Hematopoietic multipotent progenitor cell treated with erythropoietin and hydrocortisone succinate and interleukin-3 and kit ligand, for 17 days (in vitro differentiated cells): ENCODE results near the gene LCE4A.

Experiments
- DNase-seq: peaks from one replicate; pipeline ENCODE4 v3.0.0-alpha.2; 2015; ENCODE audit warnings: low spot score

LCE4A gene

GRCh38 chr1:152745765-152746444 is 37.9 kb downstream of the LCE4A start:
- no peak for DNase-seq

GRCh38 chr1:152747831-152748230 is 39.9 kb downstream of the LCE4A start:
- no peak for DNase-seq

- no peak for DNase-seq
These were observed 44.3 kb downstream of the LCE4A start for GRCh38 chr1:152752225-152752624.

- DNase-seq: no peak
These were observed 45.6 kb downstream of the LCE4A start for GRCh38 chr1:152753586-152753985.

- no peak for DNase-seq
These were observed 48.9 kb downstream of the LCE4A start for GRCh38 chr1:152756872-152757271.

GRCh38 chr1:152757747-152758146 is 49.8 kb downstream of the LCE4A start, which contains the start of gene KPRP:
TSS of gene KPRP (plus strand) at chr1:152758025. CDS start at chr1:152759589, 1,564 bp downstream.
- no peak for DNase-seq

GRCh38 chr1:152758636-152759035 is 50.7 kb downstream of the LCE4A start:
- no peak for DNase-seq
